ENCODE measurements around the gene SOX5. TPM values are rescaled to one million over a fixed set of nuclear protein-coding genes. Genes with fewer than 3 reads are reported as not detected.
A peak's percentile ranks its signal among the peaks of the same experiment; 100 is the strongest.

Gene SOX5
- total and polyA plus RNA-seq, 9 of the 15 experiments (the other 6 are each of a cell fraction or from before 2014, with no cell fraction given) = 8.3 to 16.5 (median 11.9) TPM

DNA sequence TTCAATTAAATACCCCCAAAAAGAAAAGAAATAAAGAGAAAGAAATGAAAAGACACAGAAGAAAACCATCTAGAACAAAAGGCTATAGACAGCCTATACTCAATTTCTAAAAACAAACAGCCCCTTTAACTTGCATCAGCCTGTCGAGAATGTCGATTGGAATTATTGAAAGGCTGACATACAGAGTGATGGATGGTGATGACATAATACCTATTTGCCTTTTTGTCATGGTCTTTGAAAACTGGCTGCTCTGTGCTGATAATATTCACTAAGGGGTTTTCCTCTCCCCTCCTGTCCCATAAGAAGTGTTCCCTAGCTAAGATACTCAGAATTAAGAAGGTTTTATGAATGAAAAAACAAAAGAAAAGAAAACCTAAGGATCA lies 393.7 kb downstream of the SOX5 start (continued):
- TF ChIP-seq, protein P1, sequence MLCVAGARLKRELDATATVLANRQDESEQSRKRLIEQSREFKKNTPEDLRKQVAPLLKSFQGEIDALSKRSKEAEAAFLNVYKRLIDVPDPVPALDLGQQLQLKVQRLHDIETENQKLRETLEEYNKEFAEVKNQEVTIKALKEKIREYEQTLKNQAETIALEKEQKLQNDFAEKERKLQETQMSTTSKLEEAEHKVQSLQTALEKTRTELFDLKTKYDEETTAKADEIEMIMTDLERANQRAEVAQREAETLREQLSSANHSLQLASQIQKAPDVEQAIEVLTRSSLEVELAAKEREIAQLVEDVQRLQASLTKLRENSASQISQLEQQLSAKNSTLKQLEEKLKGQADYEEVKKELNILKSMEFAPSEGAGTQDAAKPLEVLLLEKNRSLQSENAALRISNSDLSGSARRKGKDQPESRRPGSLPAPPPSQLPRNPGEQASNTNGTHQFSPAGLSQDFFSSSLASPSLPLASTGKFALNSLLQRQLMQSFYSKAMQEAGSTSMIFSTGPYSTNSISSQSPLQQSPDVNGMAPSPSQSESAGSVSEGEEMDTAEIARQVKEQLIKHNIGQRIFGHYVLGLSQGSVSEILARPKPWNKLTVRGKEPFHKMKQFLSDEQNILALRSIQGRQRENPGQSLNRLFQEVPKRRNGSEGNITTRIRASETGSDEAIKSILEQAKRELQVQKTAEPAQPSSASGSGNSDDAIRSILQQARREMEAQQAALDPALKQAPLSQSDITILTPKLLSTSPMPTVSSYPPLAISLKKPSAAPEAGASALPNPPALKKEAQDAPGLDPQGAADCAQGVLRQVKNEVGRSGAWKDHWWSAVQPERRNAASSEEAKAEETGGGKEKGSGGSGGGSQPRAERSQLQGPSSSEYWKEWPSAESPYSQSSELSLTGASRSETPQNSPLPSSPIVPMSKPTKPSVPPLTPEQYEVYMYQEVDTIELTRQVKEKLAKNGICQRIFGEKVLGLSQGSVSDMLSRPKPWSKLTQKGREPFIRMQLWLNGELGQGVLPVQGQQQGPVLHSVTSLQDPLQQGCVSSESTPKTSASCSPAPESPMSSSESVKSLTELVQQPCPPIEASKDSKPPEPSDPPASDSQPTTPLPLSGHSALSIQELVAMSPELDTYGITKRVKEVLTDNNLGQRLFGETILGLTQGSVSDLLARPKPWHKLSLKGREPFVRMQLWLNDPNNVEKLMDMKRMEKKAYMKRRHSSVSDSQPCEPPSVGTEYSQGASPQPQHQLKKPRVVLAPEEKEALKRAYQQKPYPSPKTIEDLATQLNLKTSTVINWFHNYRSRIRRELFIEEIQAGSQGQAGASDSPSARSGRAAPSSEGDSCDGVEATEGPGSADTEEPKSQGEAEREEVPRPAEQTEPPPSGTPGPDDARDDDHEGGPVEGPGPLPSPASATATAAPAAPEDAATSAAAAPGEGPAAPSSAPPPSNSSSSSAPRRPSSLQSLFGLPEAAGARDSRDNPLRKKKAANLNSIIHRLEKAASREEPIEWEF (CRISPR knock-in tag; IDR thresholded peaks at IDR 0.05) = peak; percentile 87; the same call in 1 of the 2 replicates
- peak; percentile 25; the same call in 1 of the 2 replicates for TF ChIP-seq FOSL1 (tag; conservative IDR thresholded peaks at IDR 0.05)
- peak; percentile 67 for TF ChIP-seq NEUROD1 (IDR thresholded peaks at IDR 0.05; ENCODE audit: borderline replicate concordance, low read depth, low read length, partially characterized antibody)
- TF ChIP-seq HDAC3 (IDR thresholded peaks at IDR 0.05; ENCODE audit: borderline replicate concordance, partially characterized antibody) = peak; percentile 62
- TF ChIP-seq ARID1B (IDR thresholded peaks at IDR 0.05) = peak; percentile 90
- TF ChIP-seq, protein P2, sequence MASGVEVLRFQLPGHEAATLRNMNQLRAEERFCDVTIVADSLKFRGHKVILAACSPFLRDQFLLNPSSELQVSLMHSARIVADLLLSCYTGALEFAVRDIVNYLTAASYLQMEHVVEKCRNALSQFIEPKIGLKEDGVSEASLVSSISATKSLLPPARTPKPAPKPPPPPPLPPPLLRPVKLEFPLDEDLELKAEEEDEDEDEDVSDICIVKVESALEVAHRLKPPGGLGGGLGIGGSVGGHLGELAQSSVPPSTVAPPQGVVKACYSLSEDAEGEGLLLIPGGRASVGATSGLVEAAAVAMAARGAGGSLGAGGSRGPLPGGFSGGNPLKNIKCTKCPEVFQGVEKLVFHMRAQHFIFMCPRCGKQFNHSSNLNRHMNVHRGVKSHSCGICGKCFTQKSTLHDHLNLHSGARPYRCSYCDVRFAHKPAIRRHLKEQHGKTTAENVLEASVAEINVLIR (CRISPR knock-in tag; IDR thresholded peaks at IDR 0.05) = no peak
- TF ChIP-seq, protein P3, sequence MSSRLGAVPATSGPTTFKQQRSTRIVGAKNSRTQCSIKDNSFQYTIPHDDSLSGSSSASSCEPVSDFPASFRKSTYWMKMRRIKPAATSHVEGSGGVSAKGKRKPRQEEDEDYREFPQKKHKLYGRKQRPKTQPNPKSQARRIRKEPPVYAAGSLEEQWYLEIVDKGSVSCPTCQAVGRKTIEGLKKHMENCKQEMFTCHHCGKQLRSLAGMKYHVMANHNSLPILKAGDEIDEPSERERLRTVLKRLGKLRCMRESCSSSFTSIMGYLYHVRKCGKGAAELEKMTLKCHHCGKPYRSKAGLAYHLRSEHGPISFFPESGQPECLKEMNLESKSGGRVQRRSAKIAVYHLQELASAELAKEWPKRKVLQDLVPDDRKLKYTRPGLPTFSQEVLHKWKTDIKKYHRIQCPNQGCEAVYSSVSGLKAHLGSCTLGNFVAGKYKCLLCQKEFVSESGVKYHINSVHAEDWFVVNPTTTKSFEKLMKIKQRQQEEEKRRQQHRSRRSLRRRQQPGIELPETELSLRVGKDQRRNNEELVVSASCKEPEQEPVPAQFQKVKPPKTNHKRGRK (tag; IDR thresholded peaks at IDR 0.05) = no peak
- TF ChIP-seq, protein P4, sequence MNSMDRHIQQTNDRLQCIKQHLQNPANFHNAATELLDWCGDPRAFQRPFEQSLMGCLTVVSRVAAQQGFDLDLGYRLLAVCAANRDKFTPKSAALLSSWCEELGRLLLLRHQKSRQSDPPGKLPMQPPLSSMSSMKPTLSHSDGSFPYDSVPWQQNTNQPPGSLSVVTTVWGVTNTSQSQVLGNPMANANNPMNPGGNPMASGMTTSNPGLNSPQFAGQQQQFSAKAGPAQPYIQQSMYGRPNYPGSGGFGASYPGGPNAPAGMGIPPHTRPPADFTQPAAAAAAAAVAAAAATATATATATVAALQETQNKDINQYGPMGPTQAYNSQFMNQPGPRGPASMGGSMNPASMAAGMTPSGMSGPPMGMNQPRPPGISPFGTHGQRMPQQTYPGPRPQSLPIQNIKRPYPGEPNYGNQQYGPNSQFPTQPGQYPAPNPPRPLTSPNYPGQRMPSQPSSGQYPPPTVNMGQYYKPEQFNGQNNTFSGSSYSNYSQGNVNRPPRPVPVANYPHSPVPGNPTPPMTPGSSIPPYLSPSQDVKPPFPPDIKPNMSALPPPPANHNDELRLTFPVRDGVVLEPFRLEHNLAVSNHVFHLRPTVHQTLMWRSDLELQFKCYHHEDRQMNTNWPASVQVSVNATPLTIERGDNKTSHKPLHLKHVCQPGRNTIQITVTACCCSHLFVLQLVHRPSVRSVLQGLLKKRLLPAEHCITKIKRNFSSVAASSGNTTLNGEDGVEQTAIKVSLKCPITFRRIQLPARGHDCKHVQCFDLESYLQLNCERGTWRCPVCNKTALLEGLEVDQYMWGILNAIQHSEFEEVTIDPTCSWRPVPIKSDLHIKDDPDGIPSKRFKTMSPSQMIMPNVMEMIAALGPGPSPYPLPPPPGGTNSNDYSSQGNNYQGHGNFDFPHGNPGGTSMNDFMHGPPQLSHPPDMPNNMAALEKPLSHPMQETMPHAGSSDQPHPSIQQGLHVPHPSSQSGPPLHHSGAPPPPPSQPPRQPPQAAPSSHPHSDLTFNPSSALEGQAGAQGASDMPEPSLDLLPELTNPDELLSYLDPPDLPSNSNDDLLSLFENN (IDR thresholded peaks at IDR 0.05; ENCODE audit: low read depth in 2 of 2, low read length in 2 of 2) = 0 out of 4 replicates have a peak, but pooled peaks of 1 of the 2 experiments have one; percentile 63
- TF ChIP-seq, protein P5, sequence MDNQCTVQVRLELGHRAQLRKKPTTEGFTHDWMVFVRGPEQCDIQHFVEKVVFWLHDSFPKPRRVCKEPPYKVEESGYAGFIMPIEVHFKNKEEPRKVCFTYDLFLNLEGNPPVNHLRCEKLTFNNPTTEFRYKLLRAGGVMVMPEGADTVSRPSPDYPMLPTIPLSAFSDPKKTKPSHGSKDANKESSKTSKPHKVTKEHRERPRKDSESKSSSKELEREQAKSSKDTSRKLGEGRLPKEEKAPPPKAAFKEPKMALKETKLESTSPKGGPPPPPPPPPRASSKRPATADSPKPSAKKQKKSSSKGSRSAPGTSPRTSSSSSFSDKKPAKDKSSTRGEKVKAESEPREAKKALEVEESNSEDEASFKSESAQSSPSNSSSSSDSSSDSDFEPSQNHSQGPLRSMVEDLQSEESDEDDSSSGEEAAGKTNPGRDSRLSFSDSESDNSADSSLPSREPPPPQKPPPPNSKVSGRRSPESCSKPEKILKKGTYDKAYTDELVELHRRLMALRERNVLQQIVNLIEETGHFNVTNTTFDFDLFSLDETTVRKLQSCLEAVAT (IDR thresholded peaks at IDR 0.05) = peak in 1 of 2 experiments; percentile 99; a peak in 2 of 4 replicates
- TF ChIP-seq, protein P6, sequence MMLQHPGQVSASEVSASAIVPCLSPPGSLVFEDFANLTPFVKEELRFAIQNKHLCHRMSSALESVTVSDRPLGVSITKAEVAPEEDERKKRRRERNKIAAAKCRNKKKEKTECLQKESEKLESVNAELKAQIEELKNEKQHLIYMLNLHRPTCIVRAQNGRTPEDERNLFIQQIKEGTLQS (IDR thresholded peaks at IDR 0.05) = peak; percentile 98
- TF ChIP-seq, protein P6 (CRISPR knock-in tag; conservative IDR thresholded peaks at IDR 0.05) = no peak
- no peak for TF ChIP-seq ZNF174 (CRISPR knock-in tag; IDR thresholded peaks at IDR 0.05)
- peak; percentile 60 for TF ChIP-seq BRD9 (IDR thresholded peaks at IDR 0.05; ENCODE audit: low read depth, partially characterized antibody)
